HepG2 (cell line): Measurements from ENCODE around the gene TRIM37. TPM values are rescaled to one million over a fixed set of nuclear protein-coding genes. Genes with fewer than 3 reads are reported as not detected.

Experiments used
- ETV6 ChIP-seq: sonication (generic); formaldehyde crosslinking; conservative IDR thresholded peaks from 2 replicates; pipeline ENCODE4 v1.4.0; 2020; ENCODE audit warnings: missing genetic modification reagents
- FOXK1 ChIP-seq: sonication (generic); formaldehyde crosslinking; IDR thresholded peaks from 2 replicates; pipeline ENCODE4 v1.4.0; 2020; ENCODE audit warnings: low read depth, missing genetic modification reagents, borderline replicate concordance
- KAT2B ChIP-seq: fragments of 150-350 bp; IDR thresholded peaks from 2 replicates; pipeline ENCODE4 v1.6.1; 2014; ENCODE audit warnings: low read depth, low read length, borderline replicate concordance
- KLF9 ChIP-seq: IDR thresholded peaks from 2 replicates; pipeline ENCODE4 v1.6.1; 2016; ENCODE audit warnings: low read depth
- MAFK ChIP-seq, 2 experiments: IDR thresholded peaks in 1 of 2; conservative IDR thresholded peaks in 1 of 2; 2 replicates each; pipeline ENCODE4 v1.6.1; 2011; ENCODE audit warnings: improper control_type of control experiment in 2 of 2, low read length in 2 of 2
- NFIB ChIP-seq: sonication (generic); formaldehyde crosslinking; IDR thresholded peaks from 2 replicates; pipeline ENCODE4 v1.9.0; 2021; ENCODE audit warnings: missing genetic modification reagents, mild to moderate bottlenecking, borderline replicate concordance
- PHF5A ChIP-seq: IDR thresholded peaks from one replicate; pipeline ENCODE4 v1.6.1; 2018; ENCODE audit warnings: low read depth, missing genetic modification reagents; ENCODE audit not compliant: unreplicated experiment
- POGK ChIP-seq: sonication (generic); formaldehyde crosslinking; conservative IDR thresholded peaks from 2 replicates; pipeline ENCODE4 v1.8.0; 2022; ENCODE audit warnings: mild to moderate bottlenecking, moderate library complexity, missing genetic modification reagents
- REPIN1 ChIP-seq: sonication (generic); formaldehyde crosslinking; IDR thresholded peaks from 2 replicates; pipeline ENCODE4 v1.8.0; 2022; ENCODE audit warnings: missing genetic modification reagents, low read depth, mild to moderate bottlenecking, borderline replicate concordance
- ZBTB4 ChIP-seq: sonication (generic); formaldehyde crosslinking; IDR thresholded peaks from 2 replicates; pipeline ENCODE4 v1.4.0; 2020; ENCODE audit warnings: missing genetic modification reagents, mild to moderate bottlenecking, borderline replicate concordance
- ZEB1 ChIP-seq: IDR thresholded peaks from 2 replicates; pipeline ENCODE4 v1.6.1; 2012; ENCODE audit warnings: mild to moderate bottlenecking, low read depth, inconsistent platforms; ENCODE audit not compliant: insufficient replicate concordance
- ZNF10 ChIP-seq: sonication (generic); formaldehyde crosslinking; IDR thresholded peaks from 2 replicates; pipeline ENCODE4 v1.4.0; 2020; ENCODE audit warnings: mild to moderate bottlenecking, low read depth, missing genetic modification reagents, borderline replicate concordance
- ZNF44 ChIP-seq: sonication (generic); formaldehyde crosslinking; IDR thresholded peaks from 2 replicates; pipeline ENCODE4 v1.5.1; 2020; ENCODE audit warnings: mild to moderate bottlenecking, missing genetic modification reagents
- ZNF713 ChIP-seq: sonication (generic); formaldehyde crosslinking; IDR thresholded peaks from 2 replicates; pipeline ENCODE4 v1.4.0; 2020; ENCODE audit warnings: mild to moderate bottlenecking, missing genetic modification reagents
- ZNF768 ChIP-seq: sonication (generic); formaldehyde crosslinking; IDR thresholded peaks from 2 replicates; pipeline ENCODE4 v1.4.0; 2020; ENCODE audit warnings: missing genetic modification reagents
- polyA plus RNA-seq, 8 experiments: library from polyadenylated mRNA; depleted of rRNA in 3 of 8; stranded (reverse) in 7 of 8; unstranded in 1 of 8; fragments of >200 nt; fragmentation: Illumina TruSeq in 4 of 8; extraction: Trizol in 4 of 8; gene quantifications; 2 replicates each; pipeline versions ENCODE4 v1.2.1 to v1.2.3, GENCODE V29; 2011 to 2016; ENCODE audit warnings: low read depth in 4 of 8, missing spikeins in 1 of 8, mixed read lengths in 1 of 8; ENCODE audit not compliant: insufficient read depth in 1 of 8
- total RNA-seq, 5 experiments: library from RNA; depleted of rRNA; stranded (reverse); fragments of >200 nt; fragmentation: Illumina TruSeq; extraction: Trizol; gene quantifications; 2 replicates each; pipeline ENCODE4 v1.2.3, GENCODE V29; 2016; ENCODE audit warnings: low read depth in 1 of 5
- TF ChIP-seq, protein P1 (sequence below): sonication (generic); formaldehyde crosslinking; IDR thresholded peaks from 2 replicates; pipeline ENCODE4 v1.8.0; 2022; ENCODE audit warnings: mild to moderate bottlenecking, missing genetic modification reagents, borderline replicate concordance
- TF ChIP-seq, protein P2 (sequence below): sonication (generic); formaldehyde crosslinking; IDR thresholded peaks from 2 replicates; pipeline ENCODE4 v1.4.0; 2020; ENCODE audit warnings: missing genetic modification reagents

Gene TRIM37
- total and polyA plus RNA-seq, 2 of the 13 experiments (the other 11 are each of a cell fraction or from before 2014, with no cell fraction given): 12.4 to 39.1 TPM

GRCh38 chr17:59155439-59156177 is 48.9 kb upstream of the TRIM37 start, which contains the start of gene PRR11 (continued):
- TF ChIP-seq FOXK1 (no peak), PHF5A (CRISPR knock-in tag) (no peak), ZNF713 (CRISPR knock-in tag) (no peak), MAFK (conservative IDR thresholded peaks at IDR 0.05 in 1 of 2, IDR thresholded peaks at IDR 0.05 in 1 of 2; ENCODE audit: low read length in 2 of 2) (no peak), ETV6 (CRISPR knock-in tag) (no peak), KLF9 (no peak), KAT2B (no peak), ZBTB4 (no peak), NFIB (CRISPR knock-in tag) (no peak), ZNF44 (no peak), ZNF768 (CRISPR knock-in tag) (no peak), ZNF10 (CRISPR knock-in tag) (no peak), ZEB1 (no peak), REPIN1 (CRISPR knock-in tag) (no peak; the same call in none of the 2 replicates), POGK (peak; percentile 86; the same call in 1 of the 2 replicates)
- TF ChIP-seq, protein P1, sequence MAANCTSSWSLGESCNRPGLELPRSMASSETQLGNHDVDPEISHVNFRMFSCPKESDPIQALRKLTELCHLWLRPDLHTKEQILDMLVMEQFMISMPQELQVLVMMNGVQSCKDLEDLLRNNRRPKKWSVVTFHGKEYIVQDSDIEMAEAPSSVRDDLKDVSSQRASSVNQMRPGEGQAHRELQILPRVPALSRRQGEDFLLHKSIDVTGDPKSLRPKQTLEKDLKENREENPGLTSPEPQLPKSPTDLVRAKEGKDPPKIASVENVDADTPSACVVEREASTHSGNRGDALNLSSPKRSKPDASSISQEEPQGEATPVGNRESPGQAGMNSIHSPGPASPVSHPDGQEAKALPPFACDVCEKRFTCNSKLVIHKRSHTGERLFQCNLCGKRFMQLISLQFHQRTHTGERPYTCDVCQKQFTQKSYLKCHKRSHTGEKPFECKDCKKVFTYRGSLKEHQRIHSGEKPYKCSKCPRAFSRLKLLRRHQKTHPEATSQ (CRISPR knock-in tag): peak; percentile 73; the same call in 1 of the 2 replicates
- TF ChIP-seq, protein P2, sequence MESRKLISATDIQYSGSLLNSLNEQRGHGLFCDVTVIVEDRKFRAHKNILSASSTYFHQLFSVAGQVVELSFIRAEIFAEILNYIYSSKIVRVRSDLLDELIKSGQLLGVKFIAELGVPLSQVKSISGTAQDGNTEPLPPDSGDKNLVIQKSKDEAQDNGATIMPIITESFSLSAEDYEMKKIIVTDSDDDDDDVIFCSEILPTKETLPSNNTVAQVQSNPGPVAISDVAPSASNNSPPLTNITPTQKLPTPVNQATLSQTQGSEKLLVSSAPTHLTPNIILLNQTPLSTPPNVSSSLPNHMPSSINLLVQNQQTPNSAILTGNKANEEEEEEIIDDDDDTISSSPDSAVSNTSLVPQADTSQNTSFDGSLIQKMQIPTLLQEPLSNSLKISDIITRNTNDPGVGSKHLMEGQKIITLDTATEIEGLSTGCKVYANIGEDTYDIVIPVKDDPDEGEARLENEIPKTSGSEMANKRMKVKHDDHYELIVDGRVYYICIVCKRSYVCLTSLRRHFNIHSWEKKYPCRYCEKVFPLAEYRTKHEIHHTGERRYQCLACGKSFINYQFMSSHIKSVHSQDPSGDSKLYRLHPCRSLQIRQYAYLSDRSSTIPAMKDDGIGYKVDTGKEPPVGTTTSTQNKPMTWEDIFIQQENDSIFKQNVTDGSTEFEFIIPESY (CRISPR knock-in tag): no peak
